Adipose tissue (tissue), 3 donors: ENCODE results near the gene INTS4. TPM values are rescaled to one million over a fixed set of nuclear protein-coding genes. Genes with fewer than 3 reads are reported as not detected.
"Not testable (repeated sequence)": the region's sequence is repeated elsewhere in the genome, so short reads cannot be mapped to it uniquely, and the experiment has no call there.

Experiments used
- H3K27ac ChIP-seq: one replicate; pipeline ENCODE4 v1.5.1; 2013; ENCODE audit warnings: low read depth, low read length
- WGBS, 3 donors: extraction: QIAGEN DNeasy Blood & Tissue Kit; methylation state at CpG; one replicate each; pipeline ENCODE4 v1.1.7; 2013; 5-methylcytosine and 5-hydroxymethylcytosine counted together
- polyA plus RNA-seq, 3 donors: library from polyadenylated mRNA; stranded (reverse); fragments of 200-250 nt; gene quantifications; one replicate each; pipeline ENCODE4 v1.2.3, GENCODE V29; 2013
- donor health status: healthy with polysubstance abuse.
- donor health status: Bipolar disorder and iron deficiency.
- donor health status: healthy.

The INTS4 gene, protein sequence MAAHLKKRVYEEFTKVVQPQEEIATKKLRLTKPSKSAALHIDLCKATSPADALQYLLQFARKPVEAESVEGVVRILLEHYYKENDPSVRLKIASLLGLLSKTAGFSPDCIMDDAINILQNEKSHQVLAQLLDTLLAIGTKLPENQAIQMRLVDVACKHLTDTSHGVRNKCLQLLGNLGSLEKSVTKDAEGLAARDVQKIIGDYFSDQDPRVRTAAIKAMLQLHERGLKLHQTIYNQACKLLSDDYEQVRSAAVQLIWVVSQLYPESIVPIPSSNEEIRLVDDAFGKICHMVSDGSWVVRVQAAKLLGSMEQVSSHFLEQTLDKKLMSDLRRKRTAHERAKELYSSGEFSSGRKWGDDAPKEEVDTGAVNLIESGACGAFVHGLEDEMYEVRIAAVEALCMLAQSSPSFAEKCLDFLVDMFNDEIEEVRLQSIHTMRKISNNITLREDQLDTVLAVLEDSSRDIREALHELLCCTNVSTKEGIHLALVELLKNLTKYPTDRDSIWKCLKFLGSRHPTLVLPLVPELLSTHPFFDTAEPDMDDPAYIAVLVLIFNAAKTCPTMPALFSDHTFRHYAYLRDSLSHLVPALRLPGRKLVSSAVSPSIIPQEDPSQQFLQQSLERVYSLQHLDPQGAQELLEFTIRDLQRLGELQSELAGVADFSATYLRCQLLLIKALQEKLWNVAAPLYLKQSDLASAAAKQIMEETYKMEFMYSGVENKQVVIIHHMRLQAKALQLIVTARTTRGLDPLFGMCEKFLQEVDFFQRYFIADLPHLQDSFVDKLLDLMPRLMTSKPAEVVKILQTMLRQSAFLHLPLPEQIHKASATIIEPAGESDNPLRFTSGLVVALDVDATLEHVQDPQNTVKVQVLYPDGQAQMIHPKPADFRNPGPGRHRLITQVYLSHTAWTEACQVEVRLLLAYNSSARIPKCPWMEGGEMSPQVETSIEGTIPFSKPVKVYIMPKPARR
- polyA plus RNA-seq, result 10 to 100 TPM; 11.4 to 24.5 (median 13.2) TPM

- 0 to 1% (median 0%) methylated on average over 47 of the region's 47 CpGs for WGBS, 3 donors
- no peak within 1 kb of the TSS for H3K27ac ChIP-seq
These were observed at the start of gene INTS4 for GRCh38 chr11:77994434-77995362. Gene INTS4 (minus strand): TSS chr11:77994668. CDS start chr11:77994643, 25 bp downstream.

DNA sequence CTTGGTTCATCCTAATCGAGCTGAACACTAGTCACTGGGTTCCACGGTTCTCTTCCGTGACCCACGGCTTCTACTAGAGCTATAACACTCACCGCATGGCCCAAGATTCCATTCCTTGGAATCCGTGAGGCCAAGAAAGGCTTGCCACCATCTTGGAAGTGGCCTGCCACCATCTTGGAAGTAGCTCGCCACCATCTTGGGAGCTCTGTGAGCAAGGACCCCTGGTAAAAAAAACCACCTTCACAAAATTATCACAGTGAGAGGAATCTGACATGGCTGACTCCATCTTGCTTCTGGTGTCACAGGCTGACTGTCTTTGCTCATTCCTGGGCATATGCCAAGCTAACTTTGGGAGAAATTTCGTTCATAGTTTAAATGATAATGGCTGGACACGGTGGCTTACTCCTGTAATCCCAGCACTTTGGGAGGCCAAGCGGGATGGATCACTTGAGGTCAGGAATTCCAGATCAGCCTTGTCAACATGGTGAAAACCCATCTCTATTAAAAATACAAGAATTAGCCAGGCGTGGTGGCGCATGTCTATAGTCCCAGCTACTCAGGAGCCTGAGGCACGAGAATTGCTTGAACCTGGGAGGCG lies 47.5 kb upstream of the INTS4 start:
- WGBS, 3 donors, result 95 to 96% (median 96%) methylated on average over 14 of the region's 14 CpGs
- no peak overlapping the region for H3K27ac ChIP-seq

DNA sequence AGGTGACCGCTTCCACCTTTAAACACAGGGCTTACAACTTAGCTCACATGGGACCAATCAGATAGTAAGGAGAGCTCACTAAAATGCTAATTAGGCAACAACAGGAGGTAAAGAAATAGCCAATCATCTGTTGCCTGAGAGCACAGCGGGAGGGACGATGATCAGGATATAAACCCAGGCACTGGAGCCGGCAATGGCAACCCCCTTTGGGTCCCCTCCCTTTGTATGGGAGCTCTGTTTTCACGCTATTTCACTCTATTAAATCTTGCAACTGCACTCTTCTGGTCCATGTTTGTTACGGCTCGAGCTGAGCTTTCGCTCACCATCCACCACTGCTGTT lies 46.9 kb upstream of the INTS4 start:
- H3K27ac ChIP-seq, result not testable (repeated sequence)
- WGBS, 3 donors, result 96 to 97% (median 96%) methylated on average over 8 of the region's 8 CpGs

DNA sequence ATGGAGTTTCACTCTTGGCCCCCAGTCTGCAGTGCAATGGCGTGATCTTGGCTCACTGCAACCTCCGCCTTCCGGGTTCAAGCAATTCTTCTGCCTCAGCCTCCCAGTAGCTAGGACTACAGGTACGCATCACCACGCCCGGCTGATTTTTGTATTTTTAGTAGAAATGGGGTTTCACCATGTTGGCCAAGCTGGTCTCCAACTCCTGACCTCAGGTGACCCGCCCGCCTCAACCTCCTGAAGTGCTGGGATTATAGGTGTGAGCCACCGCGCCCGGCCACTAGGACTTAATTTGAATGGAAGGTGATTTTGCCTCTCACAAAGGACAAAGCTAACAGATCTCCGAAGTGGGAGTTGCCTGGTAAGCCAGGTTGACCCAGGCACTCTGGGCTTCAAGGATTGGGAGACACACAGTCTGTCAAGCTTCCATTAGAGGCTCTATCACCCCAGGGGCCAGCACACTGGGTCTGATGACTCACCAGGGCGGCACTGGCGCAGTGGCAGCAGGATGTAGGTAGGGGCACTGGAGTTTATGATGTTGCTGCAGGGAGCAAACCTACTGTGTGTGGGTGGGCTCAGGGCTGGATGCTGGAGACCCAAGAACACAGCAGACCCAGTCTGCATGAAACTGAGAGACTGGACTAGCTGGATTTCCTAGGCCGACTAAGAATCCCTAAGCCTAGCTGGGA lies 46.4 kb upstream of the INTS4 start:
- WGBS, 3 donors, result 88 to 94% (median 93%) methylated on average over 15 of the region's 15 CpGs
- H3K27ac ChIP-seq, result no peak overlapping the region

GRCh38 chr11:78039919-78040671 lies 45.6 kb upstream of the INTS4 start:
- WGBS, 3 donors, result 15 to 23% (median 15%) methylated on average over 7 of the region's 7 CpGs
- H3K27ac ChIP-seq, result no peak overlapping the region

GRCh38 chr11:78039391-78039918 lies 45.0 kb upstream of the INTS4 start:
- H3K27ac ChIP-seq, result no peak overlapping the region
- WGBS, 3 donors, result 62 to 87% (median 86%) methylated on average over 4 of the region's 4 CpGs

GRCh38 chr11:78038697-78039313 lies 44.3 kb upstream of the INTS4 start:
- H3K27ac ChIP-seq, result no peak overlapping the region
- 47 to 83% (median 81%) methylated on average over 8 of the region's 8 CpGs for WGBS, 3 donors

DNA sequence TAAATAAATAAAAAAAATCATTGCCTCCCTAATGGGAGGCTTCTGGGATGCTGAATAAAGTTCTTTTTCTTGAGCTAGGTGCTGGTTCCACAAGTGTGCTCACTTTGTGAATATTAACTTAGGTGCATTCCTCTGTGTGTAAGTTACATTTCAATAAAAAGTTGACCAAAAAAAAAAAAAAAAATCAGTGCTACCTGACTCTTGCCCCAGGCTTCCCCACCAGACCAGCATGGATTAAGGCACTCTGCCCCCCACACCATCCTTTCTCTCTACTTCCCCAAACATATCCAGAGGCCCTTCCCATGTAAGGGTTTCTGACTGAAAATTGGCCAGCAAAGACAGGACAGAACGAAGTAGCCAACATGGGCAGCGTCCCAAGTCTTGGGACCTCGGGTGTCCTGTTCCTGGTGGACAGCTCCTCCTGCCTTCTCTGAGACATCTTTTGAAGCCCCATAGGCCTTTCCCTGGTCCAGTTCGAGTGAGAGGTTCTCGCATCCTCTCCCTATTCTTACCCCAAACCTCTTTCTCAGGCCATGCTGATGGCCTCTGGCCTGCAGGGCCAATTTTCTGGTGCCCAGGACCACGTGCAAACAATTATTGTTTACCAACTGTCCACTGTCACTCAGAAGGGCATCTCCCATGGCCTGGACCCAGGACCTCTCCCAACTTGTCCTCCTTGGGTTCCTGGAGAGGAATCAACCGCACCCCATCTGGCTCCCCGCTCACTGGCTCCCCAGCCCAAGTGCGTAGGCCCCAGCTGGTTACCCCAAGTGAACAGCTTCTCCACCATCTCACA lies 43.6 kb upstream of the INTS4 start:
- no peak overlapping the region for H3K27ac ChIP-seq
- WGBS, 3 donors, result 64 to 86% (median 83%) methylated on average over 9 of the region's 9 CpGs

- WGBS, 3 donors, result 25 to 59% (median 43%) methylated on average over 3 of the region's 3 CpGs
- H3K27ac ChIP-seq, result no peak overlapping the region
These were observed 42.6 kb upstream of the INTS4 start for GRCh38 chr11:78037056-78037455.

- WGBS, 3 donors, result 71 to 88% (median 86%) methylated on average over 3 of the region's 3 CpGs
- H3K27ac ChIP-seq, result no peak overlapping the region
These were observed 41.8 kb upstream of the INTS4 start for GRCh38 chr11:78036313-78036712.

DNA sequence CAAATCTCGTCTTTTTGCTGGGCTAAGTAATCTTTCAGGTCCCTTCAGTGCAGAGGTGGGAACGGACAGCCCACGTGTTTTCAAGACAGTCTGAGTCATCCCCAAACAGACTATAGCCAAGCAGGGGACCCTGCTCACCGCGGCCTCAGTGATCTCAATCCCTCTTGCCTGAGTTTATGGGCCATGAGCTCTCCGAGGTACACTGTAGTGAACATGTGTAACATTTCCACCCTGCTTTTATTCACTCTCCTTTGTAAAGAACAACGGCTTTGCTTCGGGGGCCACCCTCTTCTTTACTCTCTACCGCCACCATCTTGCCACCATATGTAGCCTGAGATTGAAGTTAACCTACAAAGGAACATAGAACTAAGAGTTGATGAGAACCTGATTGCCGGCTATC lies 40.2 kb upstream of the INTS4 start:
- no peak overlapping the region for H3K27ac ChIP-seq
- 69 to 87% (median 79%) methylated on average over 10 of the region's 10 CpGs for WGBS, 3 donors

- H3K27ac ChIP-seq, result no peak overlapping the region
- WGBS, 3 donors, result 31 to 79% (median 65%) methylated on average over 4 of the region's 4 CpGs
These were observed 38.6 kb upstream of the INTS4 start for GRCh38 chr11:78033040-78033439.

DNA sequence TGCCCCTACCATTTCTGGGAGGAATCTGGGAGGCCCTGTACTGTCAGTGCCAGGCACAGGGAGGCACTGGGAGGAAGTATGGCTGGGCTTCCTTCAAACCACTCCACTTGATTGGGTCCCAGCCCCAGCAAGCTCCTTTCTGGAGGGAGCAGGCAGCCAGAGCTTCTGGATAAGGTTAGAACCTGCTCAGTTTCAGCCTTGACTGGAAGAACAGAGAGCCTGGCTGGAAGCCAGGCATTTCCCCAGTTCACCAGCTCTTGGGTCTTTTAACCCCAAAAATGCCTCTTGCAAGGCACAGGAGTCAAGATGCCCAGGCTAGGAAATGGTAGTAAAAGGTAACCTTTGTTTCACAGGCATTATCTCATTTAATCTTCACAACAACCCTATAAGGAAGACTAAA lies 37.6 kb upstream of the INTS4 start:
- no peak overlapping the region for H3K27ac ChIP-seq

- no peak overlapping the region for H3K27ac ChIP-seq
- 89 to 94% (median 90%) methylated on average over 3 of the region's 3 CpGs for WGBS, 3 donors
These were observed 37.2 kb upstream of the INTS4 start for GRCh38 chr11:78031629-78032028.

- WGBS, 3 donors, result 25 to 34% (median 29%) methylated on average over 7 of the region's 7 CpGs
- no peak overlapping the region for H3K27ac ChIP-seq
These were observed 36.2 kb upstream of the INTS4 start for GRCh38 chr11:78030429-78031325.
